K562 (cell line): Measurements from ENCODE around the gene KRT33A. TPM values are rescaled to one million over a fixed set of nuclear protein-coding genes. Genes with fewer than 3 reads are reported as not detected.

ENCODE experiments used
- ATAC-seq: fragments of 200-7000 bp; cut with Tn5 transposase; 3 replicates; pipeline ENCODE4 v1.9.1; 2020; ENCODE audit warnings: moderate library complexity
- BruUV-seq: library from RNA; stranded (reverse); fragments of 400-500 nt; replicated peaks from 2 replicates; lab custom pipeline; 2021; lab: Mats Ljungman, UMichigan
- CTCF ChIA-PET: fragments of 300-600 bp; formaldehyde crosslinking; extraction: SDS; loops from one replicate; lab custom pipeline; 2021; ENCODE audit warnings: low intra/inter-chr PET ratio; lab: Yijun Ruan, JAX
- POLR2A ChIA-PET: fragments of 300-600, 350-650 bp; sonication (Branson Sonifier 250); formaldehyde crosslinking; extraction: SDS; loops from one replicate; lab custom pipeline; 2021; ENCODE audit warnings: antibody characterized with exemption, inconsistent platforms; lab: Yijun Ruan, JAX
- DNase-seq, 4 experiments: peaks; one replicate each; pipeline versions ENCODE4 v3.0.0 to v3.0.0-alpha.2; 2011 to 2018; ENCODE audit warnings: low spot score in 3 of 4, mixed read lengths in 3 of 4; ENCODE audit errors: extremely low read depth in 1 of 4
- FAIRE-seq: peaks from 2 replicates; lab custom pipeline; 2011; peaks lifted over from hg19 to GRCh38; lab: Jason Lieb, UNC
- H2AFZ ChIP-seq: 2 replicates; pipeline ENCODE4 v1.6.0; 2011; ENCODE audit warnings: low read depth, low read length, control low read depth, inconsistent platforms
- H3K27ac ChIP-seq: fragments of 200-600 bp; 3 replicates; pipeline ENCODE4 v1.8.0; 2011; ENCODE audit warnings: low read depth, mild to moderate bottlenecking, control low read depth, inconsistent platforms, low read length, moderate library complexity, mixed read lengths; ENCODE audit errors: extremely low read depth
- H3K27me3 ChIP-seq, 2 experiments: fragments of 300-600 bp in 1 of 2; 2 replicates in 1 of 2; 3 replicates in 1 of 2; pipeline versions ENCODE4 v1.6.0 to v1.8.0; 2011; ENCODE audit warnings: inconsistent platforms in 2 of 2, low read length in 2 of 2, mild to moderate bottlenecking in 1 of 2, mixed read lengths in 1 of 2, moderate library complexity in 1 of 2; ENCODE audit not compliant: control insufficient read depth in 2 of 2, insufficient read depth in 2 of 2
- H3K36me3 ChIP-seq: fragments of 300-600 bp; 3 replicates; pipeline ENCODE4 v1.8.0; 2011; ENCODE audit warnings: mild to moderate bottlenecking, low read length, inconsistent platforms; ENCODE audit not compliant: control insufficient read depth, insufficient read depth
- H3K4me1 ChIP-seq, 2 experiments: fragments of 200-600 bp in 1 of 2; replicated peaks in 1 of 2; 2 replicates in 1 of 2; 3 replicates in 1 of 2; pipeline versions ENCODE4 v1.5.1 to v1.8.0; 2011; ENCODE audit warnings: inconsistent platforms in 2 of 2, low read length in 2 of 2, mild to moderate bottlenecking in 1 of 2, mixed read lengths in 1 of 2, moderate library complexity in 1 of 2; ENCODE audit not compliant: control insufficient read depth in 2 of 2, insufficient read depth in 2 of 2
- H3K4me2 ChIP-seq: 2 replicates; pipeline ENCODE4 v1.6.1; 2011; ENCODE audit warnings: low read length, control low read depth, inconsistent platforms, mixed read lengths; ENCODE audit not compliant: insufficient read depth
- H3K4me3 ChIP-seq: fragments of 200-600 bp; sonication (generic), shearing (Covaris generic); 2 replicates; pipeline ENCODE4 v1.5.1; 2016; ENCODE audit warnings: control low read depth, inconsistent platforms
- H3K79me2 ChIP-seq: fragments of 200-600 bp; 3 replicates; pipeline ENCODE4 v1.8.0; 2011; ENCODE audit warnings: low read length, inconsistent platforms; ENCODE audit not compliant: control insufficient read depth, insufficient read depth
- H3K9ac ChIP-seq, 2 experiments: 2 replicates each; pipeline versions ENCODE4 v1.6.0 to v1.6.1; 2011; ENCODE audit warnings: low read depth in 2 of 2, low read length in 2 of 2, control low read depth in 1 of 2, inconsistent platforms in 1 of 2, mild to moderate bottlenecking in 1 of 2, mixed read lengths in 1 of 2; ENCODE audit not compliant: insufficient read depth in 1 of 2
- H3K9me1 ChIP-seq: one replicate; pipeline ENCODE4 v1.6.0; 2011; ENCODE audit warnings: inconsistent platforms, mild to moderate bottlenecking, low read length, moderate library complexity; ENCODE audit not compliant: control insufficient read depth, insufficient read depth
- H3K9me3 ChIP-seq: replicated peaks from 2 replicates; pipeline ENCODE4 v1.5.1; 2011; ENCODE audit warnings: low read depth, low read length, inconsistent platforms; ENCODE audit not compliant: control insufficient read depth, insufficient read depth
- H4K20me1 ChIP-seq: replicated peaks from 2 replicates; pipeline ENCODE4 v1.6.1; 2011; ENCODE audit warnings: low read length, inconsistent platforms, mixed read lengths; ENCODE audit not compliant: control insufficient read depth, insufficient read depth
- NFRKB ChIP-seq: fragments of 450-650 bp; IDR thresholded peaks from 2 replicates; pipeline ENCODE4 v1.6.1; 2016; ENCODE audit warnings: low read depth
- WGBS: fragments of 100-300 bp; shearing (Covaris generic); methylation state at CpG from one replicate; pipeline ENCODE4 v1.1.6; 2016; ENCODE audit warnings: low coverage, mixed read lengths; ENCODE audit not compliant: insufficient coverage; ENCODE audit errors: missing lambda C conversion rate; 5-methylcytosine and 5-hydroxymethylcytosine counted together
- in situ Hi-C: fragments of 300-500 bp; cut with MboI; formaldehyde crosslinking; loops from 4 replicates; pipeline ENCODE4 v1.15.0; 2018; ENCODE audit warnings: inconsistent platforms, mixed read lengths
- intact Hi-C: fragments of 100-400 bp; cut with micrococcal nuclease; formaldehyde crosslinking; loops from 2 replicates; pipeline ENCODE4 v1.14.2; 2022
- polyA plus RNA-seq, 8 experiments: library from polyadenylated mRNA; depleted of rRNA in 4 of 8; stranded (reverse) in 5 of 8; unstranded in 3 of 8; fragments of >200 nt; fragmentation: Nextera tagmentation in 2 of 8; fragmentation: Illumina TruSeq in 1 of 8; extraction: Ambion mirVana in 2 of 8; extraction: Trizol in 1 of 8; gene quantifications; 2 replicates each; pipeline versions ENCODE4 v1.2.1 to v1.2.3, GENCODE V29; 2011 to 2014; ENCODE audit warnings: inconsistent platforms in 1 of 8, missing spikeins in 1 of 8
- total RNA-seq, 7 experiments: library from RNA; depleted of rRNA in 6 of 7; stranded (reverse); fragments of >200 nt in 6 of 7; fragmentation: Illumina TruSeq in 2 of 7; extraction: Trizol in 2 of 7; gene quantifications; 2 replicates each; pipeline versions ENCODE4 v1.2.1 to v1.2.3, GENCODE V29; 2011 to 2021; ENCODE audit warnings: low replicate concordance in 1 of 7

Gene KRT33A
- total and polyA plus RNA-seq, 9 of the 15 experiments (the other 6 are each of a cell fraction or from before 2014, with no cell fraction given): not detected

DNA sequence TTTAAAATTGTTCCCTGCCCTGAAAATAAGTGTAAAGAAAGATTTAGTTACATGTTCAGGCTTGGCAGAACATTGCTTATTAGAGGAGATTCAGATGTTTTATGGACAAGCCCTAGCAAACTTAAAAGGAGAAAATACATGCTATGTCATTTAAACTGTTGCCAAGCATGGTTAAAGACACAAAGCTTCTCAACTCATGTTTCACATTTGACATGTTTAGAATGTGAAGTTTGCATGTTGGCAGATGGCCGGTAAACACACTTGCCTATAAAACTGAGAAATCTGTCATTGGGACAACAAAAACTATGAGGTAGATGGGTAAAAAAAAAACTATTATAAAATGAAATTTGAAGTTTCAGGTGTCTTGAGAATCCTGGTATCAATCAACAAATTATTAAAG lies 53.8 kb downstream of the KRT33A start:
- H4K20me1 ChIP-seq: no peaks in the 10 kb centered on the region
- no peak overlapping the region for H3K4me3 ChIP-seq
- H3K79me2 ChIP-seq: no peaks in the 10 kb centered on the region
- no peaks in the 10 kb centered on the region for H3K4me1 ChIP-seq
- no peak overlapping the region for H2AFZ ChIP-seq
- BruUV-seq: no TSS peak
- no peaks in the 10 kb centered on the region for H3K9me3 ChIP-seq
- FAIRE-seq (no peak), ATAC-seq (no peak), DNase-seq (no peak)
- 0% methylated on average over 1 of the region's 1 CpG for WGBS
- ChIA-PET POLR2A (no interaction called here), CTCF (no interaction called here)
- in situ Hi-C loops (loop anchor here (5.0 kb wide), 1 partner anchor 55 kb away; no protein-coding TSS in a partner anchor), intact Hi-C loops (no loop called here)
- H3K27ac ChIP-seq: no peak overlapping the region
- peaks cover 0 to 15% of the 10 kb centered on the region in 2 experiments; a peak in 1 of 5 replicates for H3K27me3 ChIP-seq
- no peak overlapping the region for H3K4me2 ChIP-seq
- H3K36me3 ChIP-seq: no peaks in the 10 kb centered on the region
- no peak overlapping the region for H3K9ac ChIP-seq
- no peaks in the 10 kb centered on the region for H3K9me1 ChIP-seq
- no peak for TF ChIP-seq NFRKB

Other genes starting within 250 kb of the KRT33A start
Only the 7 nearest of the 34 such genes appear.
- gene KRTAP29-1, start 48.0 kb downstream of the KRT33A start, total RNA-seq (2014; rRNA removed): not detected in 2 replicates
- gene KRTAP29-1, start 48.0 kb downstream of the KRT33A start, total RNA-seq (2014; rRNA removed; fragmentation: Illumina TruSeq; extraction: Trizol): not detected in 2 replicates
- gene KRTAP29-1, start 48.0 kb downstream of the KRT33A start, total RNA-seq (2015; rRNA removed; fragmentation: Illumina TruSeq; extraction: Trizol): not detected in 2 replicates
- gene KRTAP29-1, start 48.0 kb downstream of the KRT33A start, total RNA-seq (2021): not detected in 2 replicates
- not detected in 2 replicates for gene KRTAP29-1, start 48.0 kb downstream of the KRT33A start, polyA plus RNA-seq (2011; rRNA removed)
- gene KRTAP29-1, start 48.0 kb downstream of the KRT33A start, polyA plus RNA-seq (2014; fragmentation: Illumina TruSeq; extraction: Trizol): not detected in 2 replicates
- not detected for gene KRTAP29-1, start 48.0 kb downstream of the KRT33A start, polyA plus RNA-seq (2014; fragmentation: Nextera tagmentation; extraction: Ambion mirVana)
- gene KRTAP29-1, start 48.0 kb downstream of the KRT33A start, polyA plus RNA-seq (2014; rRNA removed): not detected in 2 replicates
- not detected in 2 replicates for gene KRTAP16-1, start 41.5 kb downstream of the KRT33A start, total RNA-seq (2014; rRNA removed)
- gene KRTAP16-1, start 41.5 kb downstream of the KRT33A start, total RNA-seq (2014; rRNA removed; fragmentation: Illumina TruSeq; extraction: Trizol): not detected in 2 replicates
- not detected in 2 replicates for gene KRTAP16-1, start 41.5 kb downstream of the KRT33A start, total RNA-seq (2015; rRNA removed; fragmentation: Illumina TruSeq; extraction: Trizol)
- gene KRTAP16-1, start 41.5 kb downstream of the KRT33A start, total RNA-seq (2021): not detected in 2 replicates
- not detected in 2 replicates for gene KRTAP16-1, start 41.5 kb downstream of the KRT33A start, polyA plus RNA-seq (2011; rRNA removed)
- gene KRTAP16-1, start 41.5 kb downstream of the KRT33A start, polyA plus RNA-seq (2014; fragmentation: Illumina TruSeq; extraction: Trizol): not detected in 2 replicates
- not detected for gene KRTAP16-1, start 41.5 kb downstream of the KRT33A start, polyA plus RNA-seq (2014; fragmentation: Nextera tagmentation; extraction: Ambion mirVana)
- not detected in 2 replicates for gene KRTAP16-1, start 41.5 kb downstream of the KRT33A start, polyA plus RNA-seq (2014; rRNA removed)
- not detected in 2 replicates for gene KRTAP17-1, start 35.1 kb downstream of the KRT33A start, total RNA-seq (2014; rRNA removed)
- gene KRTAP17-1, start 35.1 kb downstream of the KRT33A start, total RNA-seq (2014; rRNA removed; fragmentation: Illumina TruSeq; extraction: Trizol): not detected in 2 replicates
- gene KRTAP17-1, start 35.1 kb downstream of the KRT33A start, total RNA-seq (2015; rRNA removed; fragmentation: Illumina TruSeq; extraction: Trizol): not detected in 2 replicates
- not detected in 2 replicates for gene KRTAP17-1, start 35.1 kb downstream of the KRT33A start, total RNA-seq (2021)
- gene KRTAP17-1, start 35.1 kb downstream of the KRT33A start, polyA plus RNA-seq (2011; rRNA removed): not detected in 2 replicates
- not detected in 2 replicates for gene KRTAP17-1, start 35.1 kb downstream of the KRT33A start, polyA plus RNA-seq (2014; fragmentation: Illumina TruSeq; extraction: Trizol)
- gene KRTAP17-1, start 35.1 kb downstream of the KRT33A start, polyA plus RNA-seq (2014; fragmentation: Nextera tagmentation; extraction: Ambion mirVana): not detected
- not detected in 2 replicates for gene KRTAP17-1, start 35.1 kb downstream of the KRT33A start, polyA plus RNA-seq (2014; rRNA removed)
- not detected in 2 replicates for gene KRT33B, start 19.0 kb upstream of the KRT33A start, total RNA-seq (2014; rRNA removed)
- not detected in 2 replicates for gene KRT33B, start 19.0 kb upstream of the KRT33A start, total RNA-seq (2014; rRNA removed; fragmentation: Illumina TruSeq; extraction: Trizol)
- not detected in 2 replicates for gene KRT33B, start 19.0 kb upstream of the KRT33A start, total RNA-seq (2015; rRNA removed; fragmentation: Illumina TruSeq; extraction: Trizol)
- gene KRT33B, start 19.0 kb upstream of the KRT33A start, total RNA-seq (2021): not detected in 2 replicates
- gene KRT33B, start 19.0 kb upstream of the KRT33A start, polyA plus RNA-seq (2011; rRNA removed): not detected in 2 replicates
- gene KRT33B, start 19.0 kb upstream of the KRT33A start, polyA plus RNA-seq (2014; fragmentation: Illumina TruSeq; extraction: Trizol): not detected in 2 replicates
- gene KRT33B, start 19.0 kb upstream of the KRT33A start, polyA plus RNA-seq (2014; fragmentation: Nextera tagmentation; extraction: Ambion mirVana): not detected
- not detected in 2 replicates for gene KRT33B, start 19.0 kb upstream of the KRT33A start, polyA plus RNA-seq (2014; rRNA removed)
- not detected in 2 replicates for gene KRT34, start 31.5 kb upstream of the KRT33A start, total RNA-seq (2014; rRNA removed)
- gene KRT34, start 31.5 kb upstream of the KRT33A start, total RNA-seq (2014; rRNA removed; fragmentation: Illumina TruSeq; extraction: Trizol): not detected in 2 replicates
- gene KRT34, start 31.5 kb upstream of the KRT33A start, total RNA-seq (2015; rRNA removed; fragmentation: Illumina TruSeq; extraction: Trizol): not detected in 2 replicates
- gene KRT34, start 31.5 kb upstream of the KRT33A start, total RNA-seq (2021): not detected in 2 replicates
- gene KRT34, start 31.5 kb upstream of the KRT33A start, polyA plus RNA-seq (2011; rRNA removed): not detected in 2 replicates
- gene KRT34, start 31.5 kb upstream of the KRT33A start, polyA plus RNA-seq (2014; fragmentation: Illumina TruSeq; extraction: Trizol): not detected in 2 replicates
- not detected for gene KRT34, start 31.5 kb upstream of the KRT33A start, polyA plus RNA-seq (2014; fragmentation: Nextera tagmentation; extraction: Ambion mirVana)
- not detected in 2 replicates for gene KRT34, start 31.5 kb upstream of the KRT33A start, polyA plus RNA-seq (2014; rRNA removed)
- not detected in 2 replicates for gene KRT31, start 46.8 kb upstream of the KRT33A start, total RNA-seq (2014; rRNA removed)
- gene KRT31, start 46.8 kb upstream of the KRT33A start, total RNA-seq (2014; rRNA removed; fragmentation: Illumina TruSeq; extraction: Trizol): not detected in 2 replicates
- not detected in 2 replicates for gene KRT31, start 46.8 kb upstream of the KRT33A start, total RNA-seq (2015; rRNA removed; fragmentation: Illumina TruSeq; extraction: Trizol)
- gene KRT31, start 46.8 kb upstream of the KRT33A start, total RNA-seq (2021): not detected in 2 replicates
- gene KRT31, start 46.8 kb upstream of the KRT33A start, polyA plus RNA-seq (2011; rRNA removed): not detected in 2 replicates
- not detected in 2 replicates for gene KRT31, start 46.8 kb upstream of the KRT33A start, polyA plus RNA-seq (2014; fragmentation: Illumina TruSeq; extraction: Trizol)
- not detected for gene KRT31, start 46.8 kb upstream of the KRT33A start, polyA plus RNA-seq (2014; fragmentation: Nextera tagmentation; extraction: Ambion mirVana)
- gene KRT31, start 46.8 kb upstream of the KRT33A start, polyA plus RNA-seq (2014; rRNA removed): not detected in 2 replicates
- not detected in 2 replicates for gene KRT37, start 73.8 kb upstream of the KRT33A start, total RNA-seq (2014; rRNA removed)
- not detected in 2 replicates for gene KRT37, start 73.8 kb upstream of the KRT33A start, total RNA-seq (2014; rRNA removed; fragmentation: Illumina TruSeq; extraction: Trizol)
- not detected in 2 replicates for gene KRT37, start 73.8 kb upstream of the KRT33A start, total RNA-seq (2015; rRNA removed; fragmentation: Illumina TruSeq; extraction: Trizol)
- not detected in 2 replicates for gene KRT37, start 73.8 kb upstream of the KRT33A start, total RNA-seq (2021)
- gene KRT37, start 73.8 kb upstream of the KRT33A start, polyA plus RNA-seq (2011; rRNA removed): not detected in 2 replicates
- not detected in 2 replicates for gene KRT37, start 73.8 kb upstream of the KRT33A start, polyA plus RNA-seq (2014; fragmentation: Illumina TruSeq; extraction: Trizol)
- gene KRT37, start 73.8 kb upstream of the KRT33A start, polyA plus RNA-seq (2014; fragmentation: Nextera tagmentation; extraction: Ambion mirVana): not detected
- gene KRT37, start 73.8 kb upstream of the KRT33A start, polyA plus RNA-seq (2014; rRNA removed): not detected in 2 replicates